ENCODE measurements around the gene FOSL2.
"Not testable (repeated sequence)": the region's sequence is repeated elsewhere in the genome, so short reads cannot be mapped to it uniquely, and the experiment has no call there.

Gene FOSL2

GRCh38 chr2:28365158-28365557, 27.5 kb upstream of the FOSL2 start:
- H3K27ac ChIP-seq (ENCODE audit: low read length) = no peak overlapping the region
- H3K4me1 ChIP-seq (ENCODE audit: control insufficient read depth, insufficient read depth, low read length) = peaks cover 1% of the 10 kb centered on the region; the same call in 1 of the 2 replicates
- no peaks in the 10 kb centered on the region for H3K9me3 ChIP-seq (ENCODE audit: control insufficient read depth, insufficient read depth, low read length)
- WGBS (ENCODE audit: insufficient coverage, insufficient read length) = no CpG with 5 or more reads among the region's 8 CpGs
- H3K4me3 ChIP-seq (ENCODE audit: low read length) = no peak overlapping the region
- H3K27me3 ChIP-seq (ENCODE audit: control insufficient read depth, insufficient read depth, low read length) = no peaks in the 10 kb centered on the region
- no peak for DNase-seq (ENCODE audit: low read depth, low spot score)
- no peaks in the 10 kb centered on the region for H3K36me3 ChIP-seq (ENCODE audit: control insufficient read depth, insufficient read depth, low read length)

GRCh38 chr2:28366149-28366495, 26.5 kb upstream of the FOSL2 start:
- no peaks in the 10 kb centered on the region for H3K9me3 ChIP-seq (ENCODE audit: control insufficient read depth, insufficient read depth, low read length)
- H3K4me1 ChIP-seq (ENCODE audit: control insufficient read depth, insufficient read depth, low read length) = peaks cover 1% of the 10 kb centered on the region; the same call in 1 of the 2 replicates
- no peak overlapping the region for H3K4me3 ChIP-seq (ENCODE audit: low read length)
- no peak for DNase-seq (ENCODE audit: low read depth, low spot score)
- H3K27ac ChIP-seq (ENCODE audit: low read length) = no peak overlapping the region
- H3K36me3 ChIP-seq (ENCODE audit: control insufficient read depth, insufficient read depth, low read length) = no peaks in the 10 kb centered on the region
- no CpG with 5 or more reads among the region's 10 CpGs for WGBS (ENCODE audit: insufficient coverage, insufficient read length)
- H3K27me3 ChIP-seq (ENCODE audit: control insufficient read depth, insufficient read depth, low read length) = no peaks in the 10 kb centered on the region

- Histone ChIP-seq H3K9me3 (ENCODE audit: control insufficient read depth, insufficient read depth, low read length) (no peaks in the 10 kb centered on the region), H3K27me3 (ENCODE audit: control insufficient read depth, insufficient read depth, low read length) (no peaks in the 10 kb centered on the region), H3K27ac (ENCODE audit: low read length) (no peak overlapping the region), H3K4me1 (ENCODE audit: control insufficient read depth, insufficient read depth, low read length) (peaks cover 1% of the 10 kb centered on the region; the same call in 1 of the 2 replicates), H3K4me3 (ENCODE audit: low read length) (no peak overlapping the region), H3K36me3 (ENCODE audit: control insufficient read depth, insufficient read depth, low read length) (no peaks in the 10 kb centered on the region)
- DNase-seq (ENCODE audit: low read depth, low spot score) = no peak
- no CpG with 5 or more reads among the region's 19 CpGs for whole genome bisulfite sequencing (ENCODE audit: insufficient coverage, insufficient read length)
Observed at GRCh38 chr2:28366496-28367282, 26.0 kb upstream of the FOSL2 start.

GRCh38 chr2:28367667-28368356, 24.8 kb upstream of the FOSL2 start:
- H3K4me3 ChIP-seq (ENCODE audit: low read length) = no peak overlapping the region
- WGBS (ENCODE audit: insufficient coverage, insufficient read length) = no CpG with 5 or more reads among the region's 19 CpGs
- no peaks in the 10 kb centered on the region for H3K27me3 ChIP-seq (ENCODE audit: control insufficient read depth, insufficient read depth, low read length)
- peaks cover 1% of the 10 kb centered on the region; the same call in 1 of the 2 replicates for H3K4me1 ChIP-seq (ENCODE audit: control insufficient read depth, insufficient read depth, low read length)
- H3K36me3 ChIP-seq (ENCODE audit: control insufficient read depth, insufficient read depth, low read length) = no peaks in the 10 kb centered on the region
- no peaks in the 10 kb centered on the region for H3K9me3 ChIP-seq (ENCODE audit: control insufficient read depth, insufficient read depth, low read length)
- DNase-seq (ENCODE audit: low read depth, low spot score) = no peak
- H3K27ac ChIP-seq (ENCODE audit: low read length) = no peak overlapping the region

- DNase-seq (ENCODE audit: low read depth, low spot score) = no peak
- H3K36me3 ChIP-seq (ENCODE audit: control insufficient read depth, insufficient read depth, low read length) = no peaks in the 10 kb centered on the region
- no peaks in the 10 kb centered on the region for H3K27me3 ChIP-seq (ENCODE audit: control insufficient read depth, insufficient read depth, low read length)
- no peaks in the 10 kb centered on the region for H3K9me3 ChIP-seq (ENCODE audit: control insufficient read depth, insufficient read depth, low read length)
- H3K4me3 ChIP-seq (ENCODE audit: low read length) = no peak overlapping the region
- no peak overlapping the region for H3K27ac ChIP-seq (ENCODE audit: low read length)
- WGBS (ENCODE audit: insufficient coverage, insufficient read length) = no CpG with 5 or more reads among the region's 9 CpGs
- no peaks in the 10 kb centered on the region; the same call in 1 of the 2 replicates for H3K4me1 ChIP-seq (ENCODE audit: control insufficient read depth, insufficient read depth, low read length)
Observed at GRCh38 chr2:28368357-28368798, 24.3 kb upstream of the FOSL2 start.

- Histone ChIP-seq H3K27ac (ENCODE audit: low read length) (no peak overlapping the region), H3K27me3 (ENCODE audit: control insufficient read depth, insufficient read depth, low read length) (no peaks in the 10 kb centered on the region), H3K36me3 (ENCODE audit: control insufficient read depth, insufficient read depth, low read length) (no peaks in the 10 kb centered on the region), H3K4me3 (ENCODE audit: low read length) (no peak overlapping the region), H3K4me1 (ENCODE audit: control insufficient read depth, insufficient read depth, low read length) (no peaks in the 10 kb centered on the region; the same call in 1 of the 2 replicates), H3K9me3 (ENCODE audit: control insufficient read depth, insufficient read depth, low read length) (no peaks in the 10 kb centered on the region)
- no CpG with 5 or more reads among the region's 5 CpGs for WGBS (ENCODE audit: insufficient coverage, insufficient read length)
- no peak for DNase-seq (ENCODE audit: low read depth, low spot score)
Observed at GRCh38 chr2:28369358-28369757, 23.3 kb upstream of the FOSL2 start.

- H3K27ac ChIP-seq (ENCODE audit: low read length) = no peak overlapping the region
Observed at GRCh38 chr2:28370354-28370753, 22.3 kb upstream of the FOSL2 start.

GRCh38 chr2:28371728-28372127, 20.9 kb upstream of the FOSL2 start:
- not testable (repeated sequence) for H3K27me3 ChIP-seq (ENCODE audit: control insufficient read depth, insufficient read depth, low read length); H3K4me3 ChIP-seq (ENCODE audit: low read length); H3K36me3 ChIP-seq (ENCODE audit: control insufficient read depth, insufficient read depth, low read length); H3K9me3 ChIP-seq (ENCODE audit: control insufficient read depth, insufficient read depth, low read length); DNase-seq (ENCODE audit: low read depth, low spot score); H3K4me1 ChIP-seq (ENCODE audit: control insufficient read depth, insufficient read depth, low read length); H3K27ac ChIP-seq (ENCODE audit: low read length)
- no CpG with 5 or more reads among the region's 4 CpGs for whole genome bisulfite sequencing (ENCODE audit: insufficient coverage, insufficient read length)

More at GRCh38 chr2:28370354-28370753, 22.3 kb upstream of the FOSL2 start:
- no peak for DNase-seq (ENCODE audit: low read depth, low spot score)
- no CpG with 5 or more reads among the region's 3 CpGs for WGBS (ENCODE audit: insufficient coverage, insufficient read length)
- no peaks in the 10 kb centered on the region for H3K9me3 ChIP-seq (ENCODE audit: control insufficient read depth, insufficient read depth, low read length)
- H3K36me3 ChIP-seq (ENCODE audit: control insufficient read depth, insufficient read depth, low read length) = no peaks in the 10 kb centered on the region
- no peak overlapping the region for H3K4me3 ChIP-seq (ENCODE audit: low read length)
- H3K27me3 ChIP-seq (ENCODE audit: control insufficient read depth, insufficient read depth, low read length) = no peaks in the 10 kb centered on the region
- H3K4me1 ChIP-seq (ENCODE audit: control insufficient read depth, insufficient read depth, low read length) = no peaks in the 10 kb centered on the region; the same call in 1 of the 2 replicates

GRCh38 chr2:28373854-28374253, 18.8 kb upstream of the FOSL2 start:
- WGBS (ENCODE audit: insufficient coverage, insufficient read length) = no CpG with 5 or more reads among the region's 4 CpGs
- no peak for DNase-seq (ENCODE audit: low read depth, low spot score)
- H3K27me3 ChIP-seq (ENCODE audit: control insufficient read depth, insufficient read depth, low read length) = no peaks in the 10 kb centered on the region
- no peak overlapping the region for H3K27ac ChIP-seq (ENCODE audit: low read length)
- no peaks in the 10 kb centered on the region for H3K36me3 ChIP-seq (ENCODE audit: control insufficient read depth, insufficient read depth, low read length)
- H3K4me3 ChIP-seq (ENCODE audit: low read length) = no peak overlapping the region
- H3K4me1 ChIP-seq (ENCODE audit: control insufficient read depth, insufficient read depth, low read length) = no peaks in the 10 kb centered on the region; the same call in 1 of the 2 replicates
- H3K9me3 ChIP-seq (ENCODE audit: control insufficient read depth, insufficient read depth, low read length) = no peaks in the 10 kb centered on the region

GRCh38 chr2:28374331-28374730, 18.3 kb upstream of the FOSL2 start:
- WGBS (ENCODE audit: insufficient coverage, insufficient read length) = no CpG with 5 or more reads among the region's 5 CpGs
- H3K27me3 ChIP-seq (ENCODE audit: control insufficient read depth, insufficient read depth, low read length) = no peaks in the 10 kb centered on the region
- no peak overlapping the region for H3K27ac ChIP-seq (ENCODE audit: low read length)
- no peaks in the 10 kb centered on the region; the same call in 1 of the 2 replicates for H3K4me1 ChIP-seq (ENCODE audit: control insufficient read depth, insufficient read depth, low read length)
- no peak for DNase-seq (ENCODE audit: low read depth, low spot score)
- H3K9me3 ChIP-seq (ENCODE audit: control insufficient read depth, insufficient read depth, low read length) = no peaks in the 10 kb centered on the region
- no peak overlapping the region for H3K4me3 ChIP-seq (ENCODE audit: low read length)
- H3K36me3 ChIP-seq (ENCODE audit: control insufficient read depth, insufficient read depth, low read length) = no peaks in the 10 kb centered on the region

Data from iPS DF 6.9 (cell line).